HepG2 (cell line): Measurements from ENCODE around the gene CLRN2. TPM values are rescaled to one million over a fixed set of nuclear protein-coding genes. Genes with fewer than 3 reads are reported as not detected.
A peak's percentile ranks its signal among the peaks of the same experiment; 100 is the strongest.

ENCODE experiments used
- ATAC-seq: fragments of 200-7000 bp; cut with Tn5 transposase; 3 replicates; pipeline ENCODE4 v1.9.1; 2020; ENCODE audit warnings: mild to moderate bottlenecking, moderate library complexity
- BruUV-seq: library from RNA; stranded (reverse); fragments of 400-500 nt; replicated peaks from 2 replicates; lab custom pipeline; 2021; lab: Mats Ljungman, UMichigan
- CTCF ChIA-PET: fragments of 300-600 bp; formaldehyde crosslinking; extraction: SDS; loops from one replicate; lab custom pipeline; 2021; ENCODE audit warnings: low total read pairs, inconsistent platforms, low intra/inter-chr PET ratio; lab: Yijun Ruan, JAX
- POLR2A ChIA-PET: fragments of 350-600 bp; sonication (Branson Sonifier 250); formaldehyde crosslinking; loops from one replicate; lab custom pipeline; 2020; ENCODE audit warnings: antibody characterized with exemption, inconsistent platforms; lab: Yijun Ruan, JAX
- DNase-seq: peaks from one replicate; pipeline ENCODE4 v3.0.0-alpha.2; 2015; ENCODE audit warnings: low spot score
- FAIRE-seq: peaks from 3 replicates; lab custom pipeline; 2011; peaks lifted over from hg19 to GRCh38; lab: Jason Lieb, UNC
- H2AFZ ChIP-seq: one replicate; pipeline ENCODE4 v1.6.1; 2011; ENCODE audit warnings: low read length, inconsistent platforms
- H3K27ac ChIP-seq: fragments of 300-600 bp; 3 replicates; pipeline ENCODE4 v1.8.0; 2011; ENCODE audit warnings: mixed run types, mild to moderate bottlenecking, mixed read lengths, low read length, inconsistent platforms; ENCODE audit not compliant: insufficient read depth; ENCODE audit errors: extremely low read length
- H3K27me3 ChIP-seq, 2 experiments: fragments of 200-600 bp in 1 of 2; 2 replicates in 1 of 2; 3 replicates in 1 of 2; pipeline versions ENCODE4 v1.6.0 to v1.8.0; 2011; ENCODE audit warnings: low read length in 2 of 2, mild to moderate bottlenecking in 2 of 2, moderate library complexity in 2 of 2, inconsistent platforms in 1 of 2; ENCODE audit not compliant: insufficient read depth in 2 of 2, control insufficient read depth in 1 of 2
- H3K36me3 ChIP-seq, 2 experiments: fragments of 200-600 bp in 1 of 2; replicated peaks in 1 of 2; 2 replicates in 1 of 2; 3 replicates in 1 of 2; pipeline versions ENCODE4 v1.5.1 to v1.8.0; 2011; ENCODE audit warnings: low read length in 2 of 2, inconsistent platforms in 1 of 2; ENCODE audit not compliant: insufficient read depth in 2 of 2, control insufficient read depth in 1 of 2
- H3K4me1 ChIP-seq: 2 replicates; pipeline ENCODE4 v1.5.1; 2012; ENCODE audit warnings: low read length, inconsistent platforms; ENCODE audit not compliant: insufficient read depth
- H3K4me2 ChIP-seq: 2 replicates; pipeline ENCODE4 v1.6.0; 2011; ENCODE audit warnings: low read depth, low read length, inconsistent platforms
- H3K4me3 ChIP-seq, 3 experiments: fragments of 200-600 bp in 1 of 3; sonication (generic), shearing (Covaris generic) in 1 of 3; replicated peaks in 1 of 3; 2 replicates each; pipeline ENCODE4 v1.5.1; 2011 to 2016; ENCODE audit warnings: low read length in 3 of 3, inconsistent platforms in 2 of 3, low read depth in 2 of 3, mild to moderate bottlenecking in 2 of 3, control low read depth in 1 of 3, mixed read lengths in 1 of 3; ENCODE audit not compliant: insufficient read depth in 1 of 3
- H3K79me2 ChIP-seq: one replicate; pipeline ENCODE4 v1.6.1; 2011; ENCODE audit warnings: low read length, inconsistent platforms; ENCODE audit not compliant: insufficient read depth
- H3K9ac ChIP-seq: 2 replicates; pipeline ENCODE4 v1.6.0; 2011; ENCODE audit warnings: mild to moderate bottlenecking, low read depth, low read length, inconsistent platforms; ENCODE audit not compliant: insufficient read depth
- H3K9me3 ChIP-seq: 2 replicates; pipeline ENCODE4 v1.5.1; 2012; ENCODE audit warnings: mild to moderate bottlenecking, low read length
- H4K20me1 ChIP-seq: 2 replicates; pipeline ENCODE4 v1.6.0; 2011; ENCODE audit warnings: inconsistent platforms, mild to moderate bottlenecking, low read length, moderate library complexity; ENCODE audit not compliant: insufficient read depth
- ADNP ChIP-seq: sonication (generic); formaldehyde crosslinking; IDR thresholded peaks from 2 replicates; pipeline ENCODE4 v1.4.0; 2020; ENCODE audit warnings: missing genetic modification reagents
- EZH2 ChIP-seq: conservative IDR thresholded peaks from 2 replicates; pipeline ENCODE4 v1.6.1; 2012; ENCODE audit warnings: mild to moderate bottlenecking, low read depth, low read length, moderate library complexity
- HNF4A ChIP-seq: sonication (generic); formaldehyde crosslinking; IDR thresholded peaks from 2 replicates; pipeline ENCODE4 v1.4.0; 2020; ENCODE audit warnings: missing genetic modification reagents
- RBM39 ChIP-seq: fragments of 200-400 bp; formaldehyde crosslinking; IDR thresholded peaks from one replicate; pipeline ENCODE4 v1.6.1; 2018; ENCODE audit warnings: antibody characterized with exemption, mild to moderate bottlenecking, low read depth, low read length; ENCODE audit not compliant: poor library complexity, severe bottlenecking
- TFDP2 ChIP-seq: sonication (generic); formaldehyde crosslinking; IDR thresholded peaks from 2 replicates; pipeline ENCODE4 v1.4.0; 2020; ENCODE audit warnings: missing genetic modification reagents
- ZBTB1 ChIP-seq: sonication (generic); formaldehyde crosslinking; IDR thresholded peaks from 2 replicates; pipeline ENCODE4 v1.4.0; 2020; ENCODE audit warnings: missing genetic modification reagents, borderline replicate concordance
- ZFP1 ChIP-seq: IDR thresholded peaks from 2 replicates; pipeline ENCODE4 v1.6.1; 2016
- ZFP41 ChIP-seq: sonication (generic); formaldehyde crosslinking; IDR thresholded peaks from 2 replicates; pipeline ENCODE4 v1.4.0; 2020; ENCODE audit warnings: mild to moderate bottlenecking, missing genetic modification reagents, borderline replicate concordance
- ZNF274 ChIP-seq: sonication (generic); formaldehyde crosslinking; IDR thresholded peaks from 2 replicates; pipeline ENCODE4 v1.5.1; 2020; ENCODE audit warnings: mild to moderate bottlenecking, missing genetic modification reagents
- ZNF567 ChIP-seq: sonication (generic); formaldehyde crosslinking; IDR thresholded peaks from 2 replicates; pipeline ENCODE4 v1.8.1; 2023; ENCODE audit warnings: mild to moderate bottlenecking, missing genetic modification reagents, borderline replicate concordance
- ZNF770 ChIP-seq: sonication (generic); formaldehyde crosslinking; IDR thresholded peaks from 2 replicates; pipeline ENCODE4 v1.5.0; 2020; ENCODE audit warnings: mild to moderate bottlenecking, missing genetic modification reagents
- WGBS: methylation state at CpG from one replicate; pipeline ENCODE4 v1.1.6; 2017; ENCODE audit warnings: low lambda C conversion rate; 5-methylcytosine and 5-hydroxymethylcytosine counted together
- in situ Hi-C: cut with HindIII; loops from 2 replicates; pipeline ENCODE4 v1.10.0; 2017; ENCODE audit warnings: low pct_unique_long_range_greater_than_20kb; ENCODE audit not compliant: extremely low pct_ligation_motif_present
- intact Hi-C: fragments of 100-400 bp; cut with micrococcal nuclease; formaldehyde crosslinking; loops from one replicate; pipeline ENCODE4 v1.10.0; 2022; ENCODE audit not compliant: unreplicated experiment
- polyA plus RNA-seq, 8 experiments: library from polyadenylated mRNA; depleted of rRNA in 3 of 8; stranded (reverse) in 7 of 8; unstranded in 1 of 8; fragments of >200 nt; fragmentation: Illumina TruSeq in 4 of 8; extraction: Trizol in 4 of 8; gene quantifications; 2 replicates each; pipeline versions ENCODE4 v1.2.1 to v1.2.3, GENCODE V29; 2011 to 2016; ENCODE audit warnings: low read depth in 4 of 8, missing spikeins in 1 of 8, mixed read lengths in 1 of 8; ENCODE audit not compliant: insufficient read depth in 1 of 8
- total RNA-seq, 5 experiments: library from RNA; depleted of rRNA; stranded (reverse); fragments of >200 nt; fragmentation: Illumina TruSeq; extraction: Trizol; gene quantifications; 2 replicates each; pipeline ENCODE4 v1.2.3, GENCODE V29; 2016; ENCODE audit warnings: low read depth in 1 of 5
- TF ChIP-seq, protein P1 (sequence below): sonication (generic); formaldehyde crosslinking; IDR thresholded peaks from 2 replicates; pipeline ENCODE4 v1.4.0; 2020; ENCODE audit warnings: missing genetic modification reagents, mild to moderate bottlenecking, borderline replicate concordance
- TF ChIP-seq, protein P2 (sequence below): sonication (generic); formaldehyde crosslinking; IDR thresholded peaks from 2 replicates; pipeline ENCODE4 v1.5.0; 2020; ENCODE audit warnings: missing genetic modification reagents

The CLRN2 gene
- total and polyA plus RNA-seq, 2 of the 13 experiments (the other 11 are each of a cell fraction or from before 2014, with no cell fraction given) = not detected

DNA sequence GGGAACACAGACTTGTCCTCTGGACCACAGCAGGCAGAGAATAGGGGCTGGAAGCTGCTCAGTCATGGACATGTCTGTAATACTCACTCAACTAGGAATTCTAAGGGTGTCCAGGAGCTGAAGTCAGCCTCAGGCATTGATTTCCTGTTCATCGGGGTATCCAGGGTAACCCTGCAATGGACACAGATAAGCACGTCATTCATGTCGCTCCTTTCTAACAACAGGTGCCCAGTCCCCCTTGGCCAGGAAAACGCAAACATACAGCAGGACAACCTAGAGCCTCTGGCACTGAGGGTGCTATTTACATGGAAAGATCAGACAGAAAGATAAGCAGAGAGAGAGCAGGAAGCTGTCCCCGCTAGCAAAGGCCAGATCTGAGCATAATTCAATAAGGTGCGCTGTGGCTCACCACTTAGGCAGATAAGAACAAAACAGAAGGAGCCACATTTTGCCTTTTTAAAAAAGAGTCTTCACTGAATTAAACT lies 24.3 kb upstream of the CLRN2 start (continued):
- TF ChIP-seq ZFP1 (0 out of 2 replicates have a peak, but pooled peaks have one; percentile 40), ZNF274 (CRISPR knock-in tag) (no peak), ZNF567 (CRISPR knock-in tag) (peak; percentile 76; the same call in 1 of the 2 replicates), HNF4A (CRISPR knock-in tag) (peak; percentile 59; the same call in 1 of the 2 replicates), TFDP2 (CRISPR knock-in tag) (no peak)
- TF ChIP-seq, protein P1, sequence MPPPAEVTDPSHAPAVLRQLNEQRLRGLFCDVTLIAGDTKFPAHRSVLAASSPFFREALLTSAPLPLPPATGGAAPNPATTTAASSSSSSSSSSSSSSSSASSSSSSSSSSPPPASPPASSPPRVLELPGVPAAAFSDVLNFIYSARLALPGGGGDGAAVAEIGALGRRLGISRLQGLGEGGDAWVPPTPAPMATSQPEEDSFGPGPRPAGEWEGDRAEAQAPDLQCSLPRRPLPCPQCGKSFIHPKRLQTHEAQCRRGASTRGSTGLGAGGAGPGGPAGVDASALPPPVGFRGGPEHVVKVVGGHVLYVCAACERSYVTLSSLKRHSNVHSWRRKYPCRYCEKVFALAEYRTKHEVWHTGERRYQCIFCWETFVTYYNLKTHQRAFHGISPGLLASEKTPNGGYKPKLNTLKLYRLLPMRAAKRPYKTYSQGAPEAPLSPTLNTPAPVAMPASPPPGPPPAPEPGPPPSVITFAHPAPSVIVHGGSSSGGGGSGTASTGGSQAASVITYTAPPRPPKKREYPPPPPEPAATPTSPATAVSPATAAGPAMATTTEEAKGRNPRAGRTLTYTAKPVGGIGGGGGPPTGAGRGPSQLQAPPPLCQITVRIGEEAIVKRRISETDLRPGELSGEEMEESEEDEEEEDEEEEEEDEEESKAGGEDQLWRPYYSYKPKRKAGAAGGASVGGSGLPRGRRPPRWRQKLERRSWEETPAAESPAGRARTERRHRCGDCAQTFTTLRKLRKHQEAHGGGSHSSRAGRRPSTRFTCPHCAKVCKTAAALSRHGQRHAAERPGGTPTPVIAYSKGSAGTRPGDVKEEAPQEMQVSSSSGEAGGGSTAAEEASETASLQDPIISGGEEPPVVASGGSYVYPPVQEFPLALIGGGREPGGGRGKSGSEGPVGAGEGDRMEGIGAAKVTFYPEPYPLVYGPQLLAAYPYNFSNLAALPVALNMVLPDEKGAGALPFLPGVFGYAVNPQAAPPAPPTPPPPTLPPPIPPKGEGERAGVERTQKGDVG (CRISPR knock-in tag) = 0 out of 2 replicates have a peak, but pooled peaks have one; percentile 37

DNA sequence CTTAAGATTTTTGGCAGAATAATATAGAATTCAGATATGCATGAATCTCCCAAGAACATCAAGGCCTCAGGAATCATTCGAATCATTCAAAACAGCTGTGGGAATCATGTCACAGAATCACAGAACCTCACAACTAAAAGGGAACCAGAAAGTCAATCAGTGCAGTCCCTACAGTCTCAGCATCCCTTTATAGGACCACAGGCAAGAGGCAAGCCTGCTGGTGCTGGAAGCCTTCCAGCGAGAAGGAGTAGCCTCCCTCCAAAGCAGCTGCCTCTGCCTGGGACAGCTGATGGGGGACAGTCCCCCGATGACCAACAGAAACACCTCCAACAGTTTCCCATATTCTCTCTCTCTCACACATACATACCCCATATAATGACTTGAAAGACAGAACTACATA lies 23.8 kb upstream of the CLRN2 start:
- ATAC-seq = no peak
- Histone ChIP-seq H4K20me1 (peaks cover 10% of the 10 kb centered on the region; the same call in 1 of the 2 replicates), H3K4me1 (peaks cover 32% of the 10 kb centered on the region), H3K4me2 (0 out of 2 replicates have a peak overlapping the region, but pooled peaks have one; percentile 41), H3K9me3 (no peaks in the 10 kb centered on the region), H2AFZ (no peak overlapping the region), H3K9ac (peak overlapping the region; percentile 24; the same call in 1 of the 2 replicates), H3K36me3 (peaks cover 41 to 81% of the 10 kb centered on the region in 2 experiments), H3K79me2 (peaks cover 2% of the 10 kb centered on the region), H3K4me3 (no peak overlapping the region), H3K27ac (peak overlapping the region; percentile 73), H3K27me3 (no peaks in the 10 kb centered on the region)
- intact Hi-C loops (no loop called here), in situ Hi-C loops (no loop called here)
- 92% methylated on average over 3 of the region's 3 CpGs for WGBS
- ChIA-PET POLR2A (interaction anchor here (1.7 kb wide), 1 partner anchor 21 kb away, joined by 5 read pairs; the partner anchor contains the start of gene QDPR), CTCF (no interaction called here)
- FAIRE-seq = no peak
- DNase-seq = no peak
- BruUV-seq = no TSS peak
- no peak for TF ChIP-seq EZH2
- no peak for TF ChIP-seq ADNP (CRISPR knock-in tag)
- no peak for TF ChIP-seq ZFP41
- no peak for TF ChIP-seq RBM39
- TF ChIP-seq ZNF770 = no peak
- TF ChIP-seq, protein P2, sequence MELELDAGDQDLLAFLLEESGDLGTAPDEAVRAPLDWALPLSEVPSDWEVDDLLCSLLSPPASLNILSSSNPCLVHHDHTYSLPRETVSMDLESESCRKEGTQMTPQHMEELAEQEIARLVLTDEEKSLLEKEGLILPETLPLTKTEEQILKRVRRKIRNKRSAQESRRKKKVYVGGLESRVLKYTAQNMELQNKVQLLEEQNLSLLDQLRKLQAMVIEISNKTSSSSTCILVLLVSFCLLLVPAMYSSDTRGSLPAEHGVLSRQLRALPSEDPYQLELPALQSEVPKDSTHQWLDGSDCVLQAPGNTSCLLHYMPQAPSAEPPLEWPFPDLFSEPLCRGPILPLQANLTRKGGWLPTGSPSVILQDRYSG = no peak
- no peak for TF ChIP-seq ZBTB1
